ENCODE results near the gene ARFGAP1.
A peak's percentile ranks its signal among the peaks of the same experiment; 100 is the strongest.

Gene ARFGAP1

DNA sequence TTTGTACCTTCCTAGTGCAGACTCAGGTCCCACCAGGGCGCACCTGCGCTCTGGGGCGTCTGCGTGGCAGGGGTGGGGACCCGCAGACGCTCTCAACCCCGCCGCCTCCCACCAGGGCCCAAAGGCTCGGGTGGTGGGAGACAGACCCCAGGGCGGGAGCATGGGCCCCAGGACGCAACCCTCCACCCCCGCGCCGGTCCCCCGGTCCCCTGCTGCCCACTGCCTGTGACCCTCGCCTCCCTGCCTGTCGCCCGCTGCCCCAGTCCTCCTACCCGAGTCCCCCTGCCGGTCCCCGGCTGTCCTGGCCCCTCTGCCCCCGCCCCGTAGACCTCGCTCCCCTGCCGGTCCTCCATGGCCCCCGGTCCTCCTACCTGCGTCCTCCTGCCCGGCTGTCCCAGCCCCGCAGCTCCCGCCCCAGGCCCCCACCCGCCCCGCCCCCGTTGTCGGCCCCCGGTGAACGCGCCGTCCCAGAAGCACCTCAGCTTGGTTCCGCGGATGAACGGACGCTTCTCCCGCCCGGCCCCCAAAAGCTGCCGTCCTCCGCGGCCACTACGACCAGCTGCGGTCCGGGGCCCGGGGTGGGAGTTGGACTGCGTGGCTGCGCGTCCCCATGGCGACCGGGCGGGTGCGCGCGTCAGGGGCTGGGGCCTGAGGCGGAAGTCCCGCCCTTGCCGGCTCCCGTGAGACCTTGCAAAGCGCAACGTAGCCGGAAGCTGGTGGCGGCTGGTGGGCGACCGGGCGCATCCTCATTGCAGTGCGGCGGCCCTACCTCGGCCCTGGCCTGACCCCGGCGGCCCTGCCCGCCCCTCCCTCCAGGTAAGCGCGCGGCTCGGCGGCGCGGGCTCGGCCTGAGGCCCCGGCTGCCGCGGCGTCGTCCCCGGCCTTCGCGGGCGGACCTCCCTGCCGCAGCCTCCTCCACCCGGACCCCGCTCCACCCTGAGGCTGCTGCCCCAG lies at the start of gene ARFGAP1:
Gene ARFGAP1 (plus strand): TSS at position 709 of the 954 bp plus-strand sequence. CDS start 2,768 bp downstream, outside the sequence.
- peak; percentile 52 to 75 (median 73) for DNase-seq (ENCODE audit: low read depth in 2 of 3, low spot score in 2 of 3)

DNA sequence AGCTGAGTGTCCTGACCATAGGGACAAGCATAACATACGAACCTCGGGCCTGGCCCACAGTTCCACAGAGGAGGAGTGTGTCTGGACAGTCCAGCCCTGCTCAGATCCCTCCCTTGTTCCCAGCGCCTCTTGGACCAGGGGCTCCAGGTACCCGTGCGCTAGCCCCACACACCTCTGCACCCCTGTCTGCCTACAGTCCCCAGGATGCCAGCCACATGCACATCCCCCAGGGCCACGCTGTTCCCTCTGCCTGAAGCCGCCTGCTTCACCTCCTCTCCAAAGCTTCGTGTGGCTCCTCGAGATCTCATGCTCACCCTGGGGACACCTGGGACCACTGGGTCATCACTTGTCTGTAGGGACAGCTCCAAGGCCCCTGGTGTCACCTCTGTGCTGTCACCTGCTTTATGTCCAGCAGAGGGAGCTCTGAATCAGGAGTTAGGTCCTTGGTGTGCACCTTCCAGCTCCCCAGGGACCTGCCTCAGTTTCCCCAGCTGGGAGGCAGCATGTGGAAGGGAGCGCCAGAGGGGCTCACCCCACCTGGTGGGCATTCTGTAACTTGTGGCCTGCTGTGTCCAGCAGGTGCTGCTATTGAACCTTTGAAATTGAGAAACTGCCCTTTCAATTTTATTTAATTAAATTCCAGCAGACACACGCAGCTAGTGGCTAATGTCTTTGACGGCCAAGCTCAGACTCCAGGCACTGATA lies 49.3 kb upstream of the ARFGAP1 start:
- no peak for DNase-seq (ENCODE audit: low read depth in 2 of 3, low spot score in 2 of 3)

DNA sequence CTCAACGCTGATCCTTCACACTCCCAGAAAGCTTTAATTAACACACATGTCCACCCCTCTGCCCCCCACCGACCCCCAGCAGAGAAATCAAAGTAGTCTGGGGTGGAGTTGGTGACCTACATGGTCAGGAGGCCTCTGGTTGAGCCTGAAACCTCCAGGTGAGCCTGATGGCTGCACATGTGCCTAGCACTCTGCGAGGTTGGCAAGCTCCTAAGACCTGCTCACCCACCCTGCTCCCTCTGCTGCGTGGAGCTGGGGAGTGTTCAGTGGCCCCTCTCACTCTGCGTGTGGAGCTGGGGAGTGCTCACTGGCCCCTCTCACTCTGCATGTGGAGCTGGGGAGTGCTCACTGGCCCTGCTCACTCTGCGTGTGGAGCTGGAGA lies 48.8 kb upstream of the ARFGAP1 start:
- DNase-seq (ENCODE audit: low read depth in 2 of 3, low spot score in 2 of 3): no peak

DNA sequence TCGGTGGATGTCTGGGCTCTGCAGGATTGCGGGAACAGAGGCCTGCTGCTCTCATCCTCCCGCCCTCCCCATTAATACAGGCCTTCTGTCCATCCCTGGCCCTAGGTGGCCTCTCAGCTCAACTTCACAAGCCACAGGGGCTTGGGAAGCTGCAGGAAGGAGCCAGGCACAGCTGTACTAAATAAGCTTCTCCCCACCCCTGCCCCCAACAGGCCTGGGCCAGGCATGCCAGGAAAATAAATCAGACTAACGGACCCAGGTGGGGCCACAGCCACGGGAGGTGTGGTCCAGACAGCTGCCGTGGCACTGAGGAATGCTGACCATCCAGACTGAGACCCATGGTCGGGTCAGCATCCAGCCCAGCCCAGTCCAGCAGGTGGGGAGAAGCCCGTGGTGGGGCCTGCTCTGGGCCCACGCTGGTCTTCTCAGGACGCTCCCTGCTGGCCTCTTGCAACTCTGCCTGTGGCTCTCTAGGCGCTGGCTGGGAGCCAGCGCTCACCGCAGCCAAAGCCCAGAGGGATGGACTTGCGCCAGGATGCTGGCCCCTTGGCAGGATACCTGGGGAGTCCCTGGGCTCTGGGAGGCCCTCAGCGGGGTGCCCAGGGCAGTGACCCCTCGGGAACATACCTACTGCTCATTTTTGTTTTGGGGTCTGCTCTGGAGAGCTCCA lies 48.1 kb upstream of the ARFGAP1 start:
- DNase-seq (ENCODE audit: low read depth in 2 of 3, low spot score in 2 of 3): no peak

DNA sequence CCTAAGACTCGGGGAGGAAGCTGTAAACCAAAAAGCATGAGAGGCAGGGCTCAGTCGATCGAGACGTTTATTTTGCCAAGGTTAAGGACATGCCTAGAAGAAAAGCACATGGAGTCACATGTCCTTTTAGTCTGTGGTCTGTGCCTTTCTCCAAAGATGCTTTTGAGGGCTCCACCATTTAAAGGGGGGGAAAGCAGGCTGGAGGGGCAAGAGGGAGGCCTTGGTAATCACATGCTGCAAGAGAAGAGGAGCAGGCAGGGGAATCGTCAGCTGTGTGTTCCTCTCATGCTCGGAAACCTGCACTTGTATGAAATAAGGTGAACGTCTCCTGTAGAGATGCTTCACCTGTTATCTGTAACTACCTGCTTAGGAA lies 47.5 kb upstream of the ARFGAP1 start:
- DNase-seq (ENCODE audit: low read depth in 2 of 3, low spot score in 2 of 3): no peak

DNA sequence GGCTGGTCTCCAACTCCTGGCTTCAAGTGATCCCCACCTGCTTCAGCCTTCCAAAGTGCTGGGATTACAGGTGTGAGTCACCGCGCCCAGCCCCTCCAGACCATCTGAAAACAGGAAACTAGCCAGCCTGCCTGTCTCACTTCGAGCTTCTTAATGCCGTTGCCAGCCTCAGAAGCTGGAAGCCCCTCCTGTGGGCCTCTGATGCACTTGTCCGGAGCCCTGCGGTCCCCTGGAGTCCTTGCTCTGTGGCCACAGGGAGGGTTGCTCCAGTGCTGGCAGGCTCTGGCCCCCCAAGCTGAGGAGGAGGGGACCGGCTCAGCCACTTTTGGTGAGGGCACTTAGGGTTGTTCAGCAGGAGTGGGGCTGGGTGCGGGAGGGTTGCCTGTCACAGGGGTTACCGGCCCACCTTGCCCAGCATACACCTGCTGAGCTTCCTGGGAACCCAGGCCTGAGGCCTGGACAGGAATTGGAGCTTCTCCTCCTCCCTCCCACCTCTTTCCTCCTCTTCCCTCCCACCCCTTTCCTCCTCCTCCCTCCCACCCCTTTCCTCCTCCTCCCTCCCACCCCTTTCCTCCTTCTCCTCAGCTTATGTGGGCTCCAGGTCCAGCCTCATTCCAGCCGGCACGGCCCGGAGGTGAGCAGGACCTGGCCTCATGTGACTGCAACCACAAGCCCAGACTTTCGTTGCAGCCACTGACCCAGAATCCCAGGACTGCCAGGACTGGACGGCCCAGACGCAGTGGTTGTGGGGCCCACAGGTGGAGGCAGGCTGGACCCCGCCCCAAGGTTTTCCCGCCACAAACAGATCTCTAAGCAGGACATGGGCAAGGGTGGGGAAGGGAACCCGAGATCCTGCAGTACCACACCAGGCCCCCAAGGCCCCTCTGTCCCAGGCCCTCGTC lies 46.3 kb upstream of the ARFGAP1 start:
- no peak for DNase-seq (ENCODE audit: low read depth in 2 of 3, low spot score in 2 of 3)

DNA sequence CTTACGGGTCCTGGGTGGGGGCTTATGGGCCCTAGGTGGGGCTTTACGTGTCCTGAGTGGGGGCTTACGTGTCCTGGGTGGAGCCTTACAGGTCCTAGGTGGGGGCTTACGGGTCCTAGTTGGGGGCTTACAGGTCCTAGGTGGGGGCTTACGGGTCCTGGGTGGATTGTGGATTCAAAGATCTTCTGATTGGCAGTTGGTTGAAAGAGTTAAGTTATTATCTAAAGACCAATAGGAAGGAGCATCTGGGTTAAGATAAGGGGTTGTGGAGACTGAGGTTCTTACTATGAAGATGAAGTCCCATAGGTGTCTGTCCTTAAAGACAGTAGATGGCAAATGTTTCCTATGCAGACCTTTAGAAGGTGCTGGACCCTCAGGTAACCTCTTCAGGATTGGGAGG lies 45.4 kb upstream of the ARFGAP1 start:
- no peak for DNase-seq (ENCODE audit: low read depth in 2 of 3, low spot score in 2 of 3)

DNA sequence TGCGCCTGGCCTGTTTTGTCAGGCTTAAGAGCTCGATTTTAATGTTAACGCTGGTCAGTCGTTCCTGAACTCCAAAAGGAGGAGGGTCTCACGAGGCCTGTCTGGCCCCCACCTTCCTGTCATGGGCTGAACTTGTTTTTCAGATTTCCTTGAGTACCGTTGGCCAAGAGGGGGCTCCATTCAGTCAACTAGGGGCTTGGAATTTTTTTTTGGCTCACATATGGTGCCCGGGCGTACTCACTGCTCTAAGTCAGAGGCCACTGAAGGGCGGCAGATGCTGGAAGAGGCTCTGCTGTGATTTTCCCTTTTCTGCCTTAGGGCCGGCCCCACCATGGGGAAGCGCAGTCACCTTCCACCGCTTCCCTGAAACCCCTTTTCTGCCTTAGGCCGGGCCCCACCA lies 43.8 kb upstream of the ARFGAP1 start:
- DNase-seq (ENCODE audit: low read depth in 2 of 3, low spot score in 2 of 3): no peak

DNA sequence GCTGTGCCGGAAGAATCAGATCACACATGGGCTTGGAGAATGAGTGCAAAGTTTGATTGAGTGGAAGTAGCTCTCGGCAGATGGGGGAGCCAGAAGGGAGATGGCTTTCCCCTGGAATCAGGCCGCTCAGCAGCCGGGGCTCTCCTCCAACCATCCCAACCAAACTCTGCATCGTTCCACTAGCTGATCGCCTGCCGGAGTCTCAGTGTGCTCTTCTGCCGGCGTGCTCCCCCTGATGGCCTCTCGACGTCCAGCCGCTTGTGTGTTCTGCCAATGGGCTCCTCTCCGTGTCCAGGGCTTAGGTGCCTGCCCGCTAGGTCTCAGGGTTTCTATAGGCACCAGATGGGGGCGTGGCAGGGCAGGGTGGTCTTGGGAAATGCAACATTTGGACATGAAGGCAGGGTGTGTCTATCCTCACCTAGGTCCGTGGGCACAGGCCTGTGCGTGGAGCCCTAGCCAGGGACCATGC lies 41.8 kb upstream of the ARFGAP1 start:
- no peak for DNase-seq (ENCODE audit: low read depth in 2 of 3, low spot score in 2 of 3)

DNA sequence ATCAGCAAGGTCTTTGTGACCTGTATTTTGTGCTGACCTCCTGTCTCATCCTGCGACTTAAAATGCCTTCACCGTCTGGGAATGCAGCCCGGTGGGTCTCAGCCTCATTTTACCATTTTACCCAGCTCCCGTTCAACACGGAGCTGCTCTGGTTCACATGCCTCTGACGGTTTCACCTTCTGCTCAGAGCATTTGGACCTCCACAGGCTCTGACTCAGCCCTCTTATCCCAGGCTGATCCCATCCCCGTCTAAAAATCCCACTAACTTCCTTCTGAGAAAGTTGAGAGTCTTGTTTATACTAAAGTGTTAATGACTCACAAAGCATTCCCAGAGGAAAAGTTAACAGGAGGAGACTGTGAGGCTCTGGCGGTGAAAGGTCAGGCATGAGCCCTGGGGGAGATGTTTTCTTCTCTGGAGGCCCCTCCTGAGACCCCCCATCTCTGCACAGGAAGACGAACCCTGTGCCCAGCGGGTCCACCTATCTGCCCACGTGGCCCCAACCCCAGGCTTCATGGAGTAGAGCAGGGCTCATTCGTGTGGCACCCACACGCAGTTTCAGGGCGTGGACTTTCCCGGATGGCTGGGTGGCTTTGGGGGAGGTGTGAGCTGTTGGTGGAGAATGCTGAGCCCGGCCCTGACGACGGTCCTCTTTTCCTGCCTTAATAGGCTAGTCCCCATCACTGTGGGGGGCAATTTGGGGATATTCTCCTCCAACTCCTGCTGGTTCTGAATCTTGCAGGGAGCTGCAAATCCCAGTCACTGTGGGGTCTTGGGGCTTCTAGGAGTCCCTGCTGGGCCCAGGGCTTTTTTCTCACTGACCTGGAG lies 40.2 kb upstream of the ARFGAP1 start:
- DNase-seq (ENCODE audit: low read depth in 2 of 3, low spot score in 2 of 3): no peak

DNA sequence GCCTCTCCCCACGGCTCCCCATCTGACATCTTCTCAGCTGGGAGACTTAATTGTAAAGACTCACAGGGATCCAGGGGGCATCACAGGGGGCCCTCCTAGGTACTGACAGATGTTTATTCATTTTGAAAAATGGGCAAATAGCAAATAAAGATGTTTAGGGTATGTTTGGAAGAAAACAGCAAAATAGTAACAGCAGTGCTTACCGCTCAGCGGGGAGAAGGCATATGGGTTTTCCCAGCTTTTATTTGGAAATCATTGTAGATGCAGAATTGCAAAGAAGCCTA lies 39.6 kb upstream of the ARFGAP1 start:
- DNase-seq (ENCODE audit: low read depth in 2 of 3, low spot score in 2 of 3): no peak

DNA sequence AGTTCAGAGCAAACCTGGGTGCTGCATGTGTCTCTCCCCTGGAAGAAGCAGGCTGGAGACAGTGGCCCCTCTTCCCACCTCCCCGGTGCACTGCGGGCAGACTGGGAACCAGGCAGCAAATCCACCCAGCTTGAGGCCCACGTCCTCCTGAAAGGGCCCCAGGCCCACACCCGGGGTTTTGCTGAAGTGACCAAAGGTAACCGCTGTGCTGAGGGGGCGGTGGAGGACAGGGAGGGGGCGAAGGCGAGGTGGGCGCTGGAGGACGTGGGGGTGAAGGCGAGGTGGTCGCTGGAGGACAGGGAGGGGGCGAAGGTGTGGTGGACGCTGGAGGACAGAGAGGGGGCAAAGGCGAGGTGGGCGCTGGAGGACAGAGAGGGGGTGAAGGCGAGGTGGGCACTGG lies 38.7 kb upstream of the ARFGAP1 start:
- DNase-seq (ENCODE audit: low read depth in 2 of 3, low spot score in 2 of 3): no peak

DNA sequence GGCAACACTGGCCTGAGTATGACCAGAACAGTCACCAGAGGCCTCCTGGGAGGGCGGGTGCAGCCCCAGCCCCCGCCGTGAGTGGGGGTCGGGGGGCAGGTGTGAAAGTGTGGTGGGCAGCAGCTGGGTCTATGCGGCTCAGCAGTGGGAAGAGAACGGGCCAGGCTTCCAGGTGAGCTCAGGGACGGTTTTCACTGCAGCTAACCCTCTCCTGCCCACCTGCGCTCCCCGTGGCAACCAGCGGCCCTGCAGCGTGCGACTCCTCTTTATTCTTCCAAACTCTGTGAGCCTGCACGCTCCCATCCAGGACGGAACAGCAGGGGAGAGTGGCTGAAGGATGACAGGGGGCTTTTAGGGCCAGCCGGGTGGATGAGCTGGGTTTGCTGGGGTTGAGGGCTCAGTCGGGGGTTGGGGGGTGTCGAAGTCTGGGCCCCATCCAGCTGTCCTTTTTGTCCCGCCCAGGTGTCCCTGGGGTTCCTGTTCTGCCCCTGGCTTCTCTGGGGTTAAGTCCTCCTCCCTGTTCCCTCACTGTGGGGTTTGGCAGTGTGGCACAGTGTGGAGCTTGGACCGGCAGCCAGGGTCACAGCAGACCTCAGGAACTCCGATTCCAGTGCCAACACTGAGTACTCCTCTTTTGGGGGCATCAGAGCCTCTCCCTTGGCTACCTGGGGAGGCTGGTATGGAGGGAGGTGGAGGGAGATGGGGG lies 37.8 kb upstream of the ARFGAP1 start:
- DNase-seq (ENCODE audit: low read depth in 2 of 3, low spot score in 2 of 3): no peak

DNA sequence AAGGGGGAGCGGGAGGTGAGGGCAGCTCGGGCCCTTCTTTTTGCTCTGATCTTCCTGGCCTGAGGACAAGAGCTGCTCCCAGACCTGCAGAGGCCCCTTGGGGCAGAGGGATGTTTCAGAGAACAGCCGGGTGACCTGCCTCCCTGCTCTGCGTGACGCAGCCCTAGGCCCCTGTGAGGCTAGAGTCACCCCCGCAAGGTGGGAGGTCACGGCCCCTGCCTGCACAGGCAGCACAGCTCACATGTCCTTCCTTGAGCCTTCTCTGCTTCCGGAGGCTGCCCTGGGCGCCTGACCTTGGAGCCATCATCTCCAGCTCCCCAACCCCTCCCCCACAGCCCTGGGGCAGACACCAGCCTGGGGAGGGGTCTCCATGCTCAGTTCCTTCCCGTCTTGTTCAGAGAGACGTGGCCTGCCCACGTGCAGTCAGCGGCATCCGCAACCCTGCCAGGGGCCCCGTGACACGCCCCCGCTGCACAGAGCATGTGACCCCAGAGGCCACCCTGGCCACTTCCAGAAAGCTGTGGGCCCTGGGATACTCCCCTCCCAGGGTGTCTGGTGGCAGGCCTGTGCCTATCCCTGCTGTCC lies 37.1 kb upstream of the ARFGAP1 start, which contains the start of gene BIRC7:
Gene BIRC7 (plus strand): TSS at position 507 of the 585 bp plus-strand sequence. CDS start 192 bp downstream, outside the sequence.
- DNase-seq (ENCODE audit: low read depth in 2 of 3, low spot score in 2 of 3): no peak

DNA sequence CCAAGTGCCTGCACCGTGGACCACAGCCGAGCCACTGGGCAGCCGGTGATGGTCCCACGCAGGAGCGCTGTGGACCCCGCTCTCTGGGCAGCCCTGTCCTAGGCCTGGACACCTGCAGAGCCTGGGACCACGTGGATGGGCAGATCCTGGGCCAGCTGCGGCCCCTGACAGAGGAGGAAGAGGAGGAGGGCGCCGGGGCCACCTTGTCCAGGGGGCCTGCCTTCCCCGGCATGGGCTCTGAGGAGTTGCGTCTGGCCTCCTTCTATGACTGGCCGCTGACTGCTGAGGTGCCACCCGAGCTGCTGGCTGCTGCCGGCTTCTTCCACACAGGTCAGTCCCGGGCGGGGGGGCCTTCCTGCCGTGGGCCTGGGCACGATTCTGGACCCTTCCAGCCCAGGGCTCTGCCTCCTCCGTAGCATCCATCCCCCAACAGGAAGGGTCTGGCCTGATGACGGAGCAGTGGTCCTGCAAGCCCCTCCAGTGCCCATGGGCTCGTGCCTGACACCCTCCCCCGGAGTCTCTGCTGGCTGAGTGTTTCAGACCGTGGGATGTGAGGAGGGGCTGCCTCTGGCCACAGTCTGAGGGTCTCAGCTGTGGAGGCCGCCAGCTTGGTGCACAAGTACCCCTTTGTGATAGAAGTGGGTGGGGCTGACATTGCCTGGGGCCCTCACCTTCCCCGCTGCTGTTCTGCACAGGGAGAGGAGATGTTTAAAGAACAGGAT lies 36.3 kb upstream of the ARFGAP1 start:
- no peak for DNase-seq (ENCODE audit: low read depth in 2 of 3, low spot score in 2 of 3)

DNA sequence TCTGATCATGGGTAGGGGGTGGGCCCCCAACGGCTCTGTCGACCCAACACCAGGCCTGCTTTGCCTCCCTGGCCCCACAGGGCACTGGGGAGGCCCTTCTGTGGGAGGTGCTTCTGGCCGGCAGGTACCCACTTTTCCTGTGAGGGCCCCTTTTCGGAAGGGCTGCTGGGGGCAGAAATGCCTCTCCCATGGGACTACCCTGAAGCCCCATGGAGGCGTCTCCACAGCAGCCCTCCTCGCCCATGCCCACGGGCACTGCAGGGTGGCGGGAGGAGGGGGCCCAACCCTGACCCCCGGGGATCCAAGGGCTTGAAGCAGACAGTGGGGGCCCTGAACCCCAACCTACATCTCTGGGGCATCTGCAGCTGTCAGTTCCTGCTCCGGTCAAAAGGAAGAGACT lies 34.6 kb upstream of the ARFGAP1 start:
- no peak for DNase-seq (ENCODE audit: low read depth in 2 of 3, low spot score in 2 of 3)

DNA sequence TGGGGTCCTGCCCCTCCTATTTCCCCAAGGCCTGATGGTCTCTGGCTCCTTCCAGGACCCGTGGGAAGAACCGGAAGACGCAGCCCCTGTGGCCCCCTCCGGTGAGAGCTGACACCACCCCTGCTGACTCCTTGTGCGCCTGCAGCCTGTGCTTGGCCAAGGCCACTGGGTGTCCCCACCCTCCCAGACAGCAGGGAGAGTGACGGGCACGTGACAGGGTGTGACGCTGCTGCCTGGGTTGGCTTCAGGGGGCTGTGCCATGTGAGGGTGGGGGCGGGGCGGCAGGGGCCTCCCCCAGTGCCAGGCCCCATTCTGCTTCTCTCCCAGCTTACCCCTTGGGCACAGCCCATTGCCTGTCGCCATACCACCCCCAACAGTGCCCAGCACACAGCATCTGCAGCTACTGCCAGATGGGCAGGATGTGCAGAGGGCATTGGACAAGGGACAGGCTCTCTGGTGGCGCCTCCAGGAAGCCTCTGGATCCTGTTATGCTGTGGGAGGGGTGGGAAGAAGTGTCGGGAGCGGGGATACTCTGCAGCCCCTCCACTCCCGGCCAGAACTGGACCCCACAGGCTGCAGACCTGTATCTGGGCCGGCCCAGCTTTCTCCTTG lies 34.0 kb upstream of the ARFGAP1 start:
- DNase-seq (ENCODE audit: low read depth in 2 of 3, low spot score in 2 of 3): no peak

DNA sequence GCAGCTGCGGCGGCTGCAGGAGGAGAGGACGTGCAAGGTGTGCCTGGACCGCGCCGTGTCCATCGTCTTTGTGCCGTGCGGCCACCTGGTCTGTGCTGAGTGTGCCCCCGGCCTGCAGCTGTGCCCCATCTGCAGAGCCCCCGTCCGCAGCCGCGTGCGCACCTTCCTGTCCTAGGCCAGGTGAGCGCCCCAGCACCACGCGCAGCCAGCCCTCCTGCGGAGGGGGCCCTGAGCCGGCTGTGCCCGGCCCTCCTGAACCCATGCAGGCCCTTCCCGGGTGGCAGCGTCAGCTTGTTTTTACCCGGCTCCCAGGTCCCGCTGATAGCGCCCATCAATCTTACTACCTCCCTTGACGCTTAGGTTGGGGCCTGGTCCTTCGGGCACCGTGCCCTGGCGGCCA lies 33.2 kb upstream of the ARFGAP1 start:
- no peak for DNase-seq (ENCODE audit: low read depth in 2 of 3, low spot score in 2 of 3)
